Activated gamma-delta T cell treated with anti-CD3 and anti-CD28 coated beads, Interleukin-2, amount 50 U/mL, for 16 hours (primary cell): ENCODE data around the gene TRAP1.

Experiments used
- DNase-seq: peaks from one replicate; pipeline ENCODE4 v3.0.0-alpha.2; 2020; ENCODE audit warnings: low read depth

TRAP1 gene

GRCh38 chr16:3717235-3718018 lies at the start of gene TRAP1:
TSS of gene TRAP1 (minus strand) at chr16:3717524. CDS start at chr16:3717508, 16 bp downstream.
- DNase-seq: peak; percentile 89

DNA sequence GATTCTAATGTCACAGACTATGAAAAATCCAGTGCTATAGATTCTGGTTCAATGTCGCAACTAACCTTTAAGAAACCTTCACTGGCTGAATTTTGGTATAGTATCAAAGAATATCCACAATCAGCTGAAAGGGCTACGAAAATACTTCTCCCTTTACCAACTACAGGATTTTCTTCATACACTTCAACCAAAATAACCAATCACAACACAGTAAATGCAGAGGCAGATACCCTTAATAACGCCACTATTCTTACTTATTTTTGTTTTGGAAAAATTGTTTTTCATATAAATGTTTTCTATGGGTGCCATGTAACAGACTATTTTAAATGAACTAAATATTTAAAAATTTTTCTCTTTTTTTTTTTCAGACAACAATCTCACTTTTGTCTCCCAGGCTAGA lies 48.9 kb upstream of the TRAP1 start:
- no peak for DNase-seq

DNA sequence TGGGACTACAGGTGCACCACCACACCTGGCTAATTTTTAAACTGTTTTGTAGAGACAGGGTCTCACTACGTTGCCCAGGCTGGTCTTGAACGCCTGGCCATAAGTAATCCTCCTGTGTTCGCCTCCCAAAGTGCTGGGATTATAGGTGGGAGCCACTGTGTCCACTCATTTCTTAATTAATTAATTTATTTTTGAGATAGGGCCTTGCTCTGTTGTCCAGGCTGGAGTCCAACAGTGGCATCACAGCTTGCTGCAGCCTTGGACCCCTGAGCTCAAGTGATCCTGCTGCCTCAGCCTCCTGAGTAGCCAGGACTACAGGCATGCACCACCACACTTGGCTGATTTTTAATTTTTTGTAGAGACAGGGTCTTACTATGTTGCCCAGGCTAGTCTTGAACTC lies 47.1 kb upstream of the TRAP1 start:
- no peak for DNase-seq

- DNase-seq: no peak
Observed at GRCh38 chr16:3762107-3762750, 44.9 kb upstream of the TRAP1 start.

DNA sequence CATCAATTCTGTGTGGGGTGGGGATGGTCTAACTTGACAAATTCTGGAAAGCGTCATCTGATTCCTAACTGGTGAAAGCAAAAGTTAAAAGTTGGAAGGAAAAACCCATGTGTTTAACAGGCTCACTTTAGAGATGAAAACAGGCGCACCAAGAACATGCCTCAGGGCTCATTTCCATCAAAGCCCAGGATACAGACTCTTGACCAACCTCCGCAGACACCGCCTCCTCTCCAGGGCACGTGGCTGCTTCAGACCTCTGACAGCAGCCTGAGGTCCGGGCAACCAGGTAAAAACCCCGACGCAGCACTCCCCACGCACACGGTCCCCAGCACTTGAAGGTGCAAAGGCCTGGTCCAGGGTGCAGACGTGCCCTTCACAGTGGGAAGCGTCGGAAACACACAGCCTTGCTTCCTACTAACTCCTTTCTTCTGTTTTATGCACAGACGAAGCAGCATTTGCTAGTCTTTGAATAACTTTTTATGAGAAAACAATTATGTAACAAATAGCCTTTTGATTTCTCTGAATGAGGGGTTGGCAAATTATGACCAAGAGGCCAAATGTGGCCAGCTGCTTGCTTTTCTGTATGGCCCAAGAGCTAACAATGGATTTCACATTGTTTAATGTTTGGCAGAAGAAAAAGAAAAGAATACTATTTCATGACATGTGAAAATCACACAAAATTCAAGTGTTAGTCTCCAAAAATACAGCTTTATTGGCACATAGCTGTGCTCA lies 44.2 kb upstream of the TRAP1 start:
- no peak for DNase-seq

DNA sequence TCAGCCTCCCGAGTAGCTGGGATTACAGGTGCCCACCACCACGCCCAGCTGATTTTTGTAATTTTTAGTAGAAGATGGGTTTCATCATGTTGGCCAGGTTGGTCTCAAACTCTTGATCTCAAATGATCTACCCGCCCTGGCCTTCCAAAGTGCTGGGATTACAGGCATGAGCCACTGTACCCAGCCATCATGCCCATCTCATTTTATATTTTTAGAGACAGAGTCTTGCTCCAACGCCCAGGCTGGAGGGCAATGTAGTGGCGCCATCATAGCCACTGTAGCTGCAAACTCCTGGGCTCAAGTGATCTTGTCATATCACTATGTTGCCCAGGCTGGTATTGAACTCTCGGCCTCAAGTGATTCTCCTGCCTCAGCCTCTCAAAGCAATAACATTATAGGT lies 43.2 kb upstream of the TRAP1 start:
- DNase-seq: no peak

- DNase-seq: no peak
Observed at GRCh38 chr16:3759736-3760135, 42.4 kb upstream of the TRAP1 start.

DNA sequence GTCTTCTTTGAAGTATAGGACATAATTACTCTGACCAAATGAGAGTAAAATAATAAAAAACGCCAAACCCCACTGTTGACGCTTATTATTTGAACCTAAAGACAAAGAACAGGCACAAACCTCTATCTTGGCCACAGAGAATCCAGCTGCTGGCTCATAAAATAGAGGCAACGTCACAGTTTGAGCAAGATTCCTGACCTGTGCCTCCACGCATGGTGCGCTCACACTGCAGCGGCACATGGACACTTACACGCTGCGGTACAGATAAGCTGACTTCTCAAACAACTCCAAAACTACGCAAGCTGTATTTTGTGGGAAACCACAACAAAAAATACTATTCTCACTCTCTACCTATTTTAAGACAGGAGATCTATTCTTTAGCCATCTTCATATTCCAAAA lies 38.8 kb upstream of the TRAP1 start:
- no peak for DNase-seq

DNA sequence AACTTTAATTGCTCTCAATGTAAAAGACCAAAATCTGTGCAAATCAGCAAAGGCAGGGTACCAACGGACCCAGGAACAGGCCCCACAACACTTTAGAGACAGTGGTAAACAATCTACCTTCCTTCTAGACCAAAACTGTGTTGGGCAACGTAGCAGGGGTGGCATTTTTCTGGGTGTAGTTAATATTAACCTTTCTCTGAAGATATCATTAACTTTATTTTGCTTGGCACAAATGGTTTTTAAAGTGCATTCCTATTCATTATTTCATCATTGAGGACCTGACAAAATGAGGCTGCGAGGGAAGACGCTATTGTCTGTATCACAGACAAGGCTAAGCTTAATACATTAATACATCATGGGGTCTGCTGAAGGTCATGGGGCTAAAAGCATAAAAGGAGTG lies 37.9 kb upstream of the TRAP1 start:
- no peak for DNase-seq

DNA sequence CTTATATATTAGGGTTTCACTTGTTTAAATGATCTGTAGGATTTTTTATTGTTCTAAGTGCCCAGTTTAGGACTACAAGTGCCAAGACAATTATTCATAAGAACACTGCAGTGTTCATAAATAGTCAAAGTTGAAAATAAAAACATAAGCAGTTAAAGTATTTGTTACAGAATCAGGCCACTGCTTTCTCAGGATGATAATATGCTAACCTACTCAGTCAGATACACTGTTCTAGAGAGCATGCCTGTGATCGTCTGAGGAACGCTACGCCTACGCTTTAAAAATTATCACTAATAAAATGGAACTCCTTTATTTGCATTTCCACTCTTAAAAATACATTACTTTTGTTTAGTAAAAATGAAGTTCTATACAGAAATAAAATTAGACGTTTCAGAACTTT lies 37.4 kb upstream of the TRAP1 start:
- DNase-seq: no peak

DNA sequence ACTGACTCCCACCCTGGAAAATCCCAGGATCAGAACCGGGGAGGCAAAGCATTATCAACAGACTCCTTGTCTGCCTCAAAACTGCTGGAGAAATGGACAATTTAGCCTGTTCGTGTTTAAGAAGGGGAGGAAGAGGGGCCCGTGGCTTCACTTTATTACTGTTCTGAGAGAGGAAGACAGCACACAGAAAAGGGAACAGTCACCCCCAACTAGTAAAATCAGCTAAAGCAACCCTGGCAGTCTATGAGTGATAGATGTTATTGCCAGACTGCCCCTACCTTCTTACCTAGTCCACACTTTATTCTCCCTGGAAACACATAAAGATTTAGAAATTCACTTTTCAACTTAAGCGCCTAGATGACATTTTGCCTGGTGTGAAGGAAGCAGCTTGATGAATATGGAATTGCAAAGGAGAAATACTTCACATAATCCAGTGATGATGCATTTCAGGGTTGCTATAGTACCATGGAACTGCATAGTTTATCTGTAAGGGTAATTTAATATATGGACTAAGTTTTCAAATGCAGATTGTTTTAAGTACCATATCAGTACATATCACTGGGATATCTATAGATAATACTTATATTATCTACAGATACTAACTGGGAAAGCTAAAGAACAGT lies 36.9 kb upstream of the TRAP1 start:
- no peak for DNase-seq

GRCh38 chr16:3752984-3753383 lies 35.7 kb upstream of the TRAP1 start:
- DNase-seq: no peak

- no peak for DNase-seq
Observed at GRCh38 chr16:3751878-3752277, 34.6 kb upstream of the TRAP1 start.

DNA sequence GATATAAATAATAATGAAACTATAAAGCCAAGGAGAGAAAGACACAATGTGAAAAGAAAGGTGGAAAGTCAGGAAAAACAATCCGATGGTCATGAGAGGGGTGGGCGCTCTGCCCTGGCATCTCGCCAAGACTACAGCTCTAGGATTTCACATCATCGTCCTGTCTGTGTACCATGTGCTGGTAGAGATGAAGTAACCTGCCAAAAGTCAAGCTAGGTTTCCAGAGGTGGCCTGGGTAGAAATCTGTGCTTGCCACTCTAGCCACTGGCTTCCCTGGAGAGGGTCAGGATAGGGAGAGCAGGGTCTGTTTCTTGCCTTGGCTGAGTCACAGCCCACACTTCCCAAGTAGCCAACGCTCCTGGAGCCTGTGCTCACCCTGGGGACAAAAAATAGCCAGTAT lies 31.0 kb upstream of the TRAP1 start:
- DNase-seq: no peak

- DNase-seq: no peak
Observed at GRCh38 chr16:3745751-3746355, 28.5 kb upstream of the TRAP1 start.

DNA sequence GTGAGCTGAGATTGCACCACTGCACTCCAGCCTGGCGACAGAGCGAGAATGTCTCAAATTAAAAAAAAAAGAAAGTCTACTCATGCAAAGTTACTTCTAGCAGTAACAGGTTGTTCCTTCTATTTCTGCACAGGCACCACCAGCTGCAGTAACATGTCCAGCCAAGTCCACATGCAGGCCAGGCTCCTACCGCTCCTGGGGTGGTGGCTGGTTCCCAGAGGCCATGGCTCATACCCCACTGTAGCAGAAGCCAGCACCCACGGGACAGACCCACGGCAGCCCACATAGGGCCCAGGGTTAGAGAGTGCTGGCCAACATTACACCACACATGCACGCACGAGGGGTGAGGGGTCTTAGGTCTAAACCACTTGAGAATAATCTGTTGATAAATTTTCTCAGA lies 26.7 kb upstream of the TRAP1 start:
- no peak for DNase-seq

DNA sequence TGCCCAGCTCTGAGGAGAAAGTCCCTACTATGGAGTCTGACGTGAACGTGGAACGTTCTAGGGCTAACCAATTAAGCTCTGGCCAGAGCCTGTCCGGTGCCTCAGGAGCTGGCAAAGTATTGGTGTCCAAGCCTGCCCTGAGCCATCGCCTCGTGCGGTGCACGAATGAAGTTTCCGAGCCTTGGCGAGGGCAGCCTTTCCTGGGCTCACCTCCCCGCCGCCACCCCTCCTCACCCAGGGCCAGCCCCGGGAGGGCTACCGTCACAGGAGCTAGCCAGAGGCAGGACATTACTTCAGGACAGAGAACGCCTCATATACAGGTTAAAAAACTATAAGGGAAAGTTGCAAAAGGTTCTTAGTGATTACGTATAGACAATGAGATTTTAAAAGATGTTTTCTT lies 23.6 kb upstream of the TRAP1 start:
- DNase-seq: no peak

GRCh38 chr16:3740186-3740585 lies 22.9 kb upstream of the TRAP1 start:
- no peak for DNase-seq

DNA sequence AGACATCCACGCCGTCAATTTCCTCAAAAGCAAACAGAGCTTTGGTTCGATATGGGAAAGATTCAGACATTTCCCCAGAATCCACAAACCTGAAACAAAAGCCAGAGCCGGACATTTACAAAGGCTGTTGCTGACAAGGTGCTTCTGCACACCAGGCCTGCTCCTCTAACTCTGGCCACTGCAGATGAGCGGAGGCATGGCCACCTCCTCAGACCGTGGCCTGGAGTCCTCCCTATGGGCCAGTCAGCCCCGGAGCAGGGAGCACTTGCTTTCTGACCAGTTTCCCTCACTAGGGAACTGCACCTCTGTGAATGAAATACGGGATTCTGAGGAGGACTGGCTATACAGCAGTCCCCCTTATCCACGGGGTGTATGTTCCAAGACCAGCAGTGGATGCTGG lies 22.3 kb upstream of the TRAP1 start:
- no peak for DNase-seq

DNA sequence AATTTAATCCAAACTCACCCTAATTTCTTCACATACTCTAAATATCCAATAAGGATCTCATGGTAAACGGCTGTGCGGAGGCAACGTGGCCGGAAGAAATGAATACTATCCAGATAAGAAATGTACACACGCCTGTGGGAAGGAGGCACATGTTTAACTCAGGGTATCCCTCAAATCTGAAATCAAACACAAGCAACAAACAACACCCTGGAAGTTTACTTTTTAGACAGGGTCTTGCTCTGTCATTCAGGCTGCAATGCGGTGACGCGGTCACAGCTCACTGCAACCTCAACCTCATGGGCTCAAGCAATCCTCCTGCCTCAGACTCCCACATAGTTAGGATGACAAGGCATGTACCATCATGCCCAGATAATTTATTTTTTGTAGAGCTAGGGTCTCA lies 21.2 kb upstream of the TRAP1 start:
- DNase-seq: no peak

- no peak for DNase-seq
Observed at GRCh38 chr16:3738128-3738527, 20.8 kb upstream of the TRAP1 start.

- DNase-seq: no peak
Observed at GRCh38 chr16:3737181-3737580, 19.9 kb upstream of the TRAP1 start.
